ENCODE results near the gene U2AF1L4.

U2AF1L4 gene

DNA sequence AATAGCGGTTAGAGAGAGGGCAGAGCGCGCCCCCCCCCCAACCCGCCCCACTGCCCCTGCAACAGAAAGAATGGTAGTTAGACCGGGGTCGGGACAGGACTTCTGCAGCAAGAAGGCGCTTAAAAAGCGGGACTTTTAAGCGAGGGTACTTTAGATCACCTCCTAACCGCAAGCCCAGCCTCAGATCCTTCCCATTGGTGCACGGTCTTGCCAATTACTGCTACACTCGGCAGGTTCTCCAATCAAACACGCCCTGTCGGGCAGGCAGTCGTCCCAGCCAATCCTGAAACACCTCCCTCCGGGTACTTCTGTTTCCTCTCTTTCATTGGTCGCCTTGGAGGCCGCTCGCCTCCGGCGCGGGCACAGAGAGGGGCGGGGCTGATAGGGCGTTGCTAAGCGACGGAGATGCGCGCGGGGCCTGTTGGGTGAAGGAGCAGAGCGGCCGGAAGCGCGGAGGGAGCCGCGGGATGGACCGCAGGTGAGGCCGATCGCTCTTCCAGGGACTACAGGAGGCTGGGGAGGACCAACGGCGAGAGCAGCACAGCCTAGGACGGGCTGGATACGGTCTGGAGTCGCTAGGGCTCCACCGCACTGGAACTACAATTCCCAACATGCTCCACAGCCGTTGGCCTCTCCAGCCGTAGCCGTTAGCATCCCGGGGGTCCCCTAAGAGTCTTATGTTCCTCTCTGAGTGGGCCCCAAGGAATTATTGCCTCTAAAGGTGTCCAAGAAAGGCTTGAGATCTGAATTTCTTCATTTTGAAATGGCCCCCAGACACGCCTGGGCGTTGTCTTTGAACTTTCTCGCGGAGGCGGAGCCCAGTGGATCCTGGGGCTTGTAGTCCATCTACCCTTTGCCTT, 12.8 kb upstream of the U2AF1L4 start, which contains the start of gene PROSER3:
TSS of gene PROSER3 (plus strand) at position 428 of the 860 bp plus-strand sequence. CDS start at position 468, 40 bp downstream.
- Mint-ChIP-seq H3K4me1 (ENCODE audit: low read depth) (peaks cover 20% of the 10 kb centered on the region), H3K36me3 (ENCODE audit: low read depth) (peaks cover 23% of the 10 kb centered on the region), H3K4me3 (peak within 1 kb of the TSS; percentile 86), H3K9me3 (no peaks in the 10 kb centered on the region), H3K27me3 (ENCODE audit: low read depth) (no peaks in the 10 kb centered on the region), H3K27ac (peak within 1 kb of the TSS; percentile 92)
- DNase-seq (ENCODE audit: low spot score), result peak; percentile 99

- peak overlapping the region; percentile 92 for H3K27ac Mint-ChIP-seq
- H3K36me3 Mint-ChIP-seq (ENCODE audit: low read depth), result peaks cover 22% of the 10 kb centered on the region
- H3K27me3 Mint-ChIP-seq (ENCODE audit: low read depth), result no peaks in the 10 kb centered on the region
- peaks cover 20% of the 10 kb centered on the region for H3K4me1 Mint-ChIP-seq (ENCODE audit: low read depth)
- H3K9me3 Mint-ChIP-seq, result no peaks in the 10 kb centered on the region
- DNase-seq (ENCODE audit: low spot score), result peak; percentile 47
- peak overlapping the region; percentile 86 for H3K4me3 Mint-ChIP-seq
Measured at GRCh38 chr19:35757231-35757748, 12.1 kb upstream of the U2AF1L4 start.

- Mint-ChIP-seq H3K36me3 (ENCODE audit: low read depth) (peaks cover 17% of the 10 kb centered on the region), H3K4me1 (ENCODE audit: low read depth) (peaks cover 20% of the 10 kb centered on the region), H3K4me3 (peak within 1 kb of the TSS; percentile 86), H3K27me3 (ENCODE audit: low read depth) (no peaks in the 10 kb centered on the region), H3K9me3 (no peaks in the 10 kb centered on the region), H3K27ac (peak within 1 kb of the TSS; percentile 92)
- no peak for DNase-seq (ENCODE audit: low spot score)
Measured at GRCh38 chr19:35756377-35757230, 11.4 kb upstream of the U2AF1L4 start, which contains the start of gene HSPB6. TSS of gene HSPB6 (minus strand) at chr19:35757029. CDS start at chr19:35757008, 21 bp downstream.

DNA sequence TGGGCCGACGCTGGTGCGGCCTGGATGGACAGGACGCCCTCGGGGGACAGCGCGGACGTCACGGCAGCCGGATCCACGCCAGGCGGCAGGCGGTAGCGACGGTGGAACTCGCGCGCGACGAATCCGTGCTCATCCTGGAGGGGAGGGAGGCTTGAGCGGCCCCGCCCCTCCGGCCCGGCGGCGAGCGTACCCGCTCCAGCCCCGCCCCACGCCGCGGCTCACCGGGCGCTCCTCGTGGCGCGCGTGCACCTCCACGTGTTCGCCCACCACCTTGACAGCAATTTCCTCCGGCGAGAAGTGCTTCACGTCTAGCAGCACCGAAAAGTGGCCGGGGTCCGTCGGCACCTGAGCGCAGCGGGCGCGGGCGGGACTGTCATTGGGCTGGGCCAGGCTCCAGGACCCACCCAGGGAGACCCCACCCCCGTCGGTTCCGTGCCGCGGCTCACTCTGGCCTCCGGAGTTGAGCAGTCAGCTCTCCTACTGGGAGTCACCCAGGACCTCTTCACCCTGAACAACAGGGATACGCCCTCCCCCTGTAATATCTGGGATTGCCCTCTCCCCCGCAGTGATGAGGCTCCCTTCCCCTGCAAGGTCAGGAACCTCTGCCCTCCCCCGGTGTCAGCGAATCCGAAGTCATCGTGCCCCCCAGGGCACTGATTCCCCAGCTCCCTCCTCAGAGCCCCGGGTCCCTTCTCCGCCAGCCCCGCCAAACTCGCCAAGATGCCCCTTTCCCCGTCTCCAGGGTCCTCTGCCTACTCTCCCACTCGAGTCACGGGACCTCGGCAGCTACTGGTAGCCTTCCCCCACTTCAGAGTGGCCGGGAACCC, 10.5 kb upstream of the U2AF1L4 start:
- peaks cover 17% of the 10 kb centered on the region for H3K36me3 Mint-ChIP-seq (ENCODE audit: low read depth)
- peak overlapping the region; percentile 76 for H3K27ac Mint-ChIP-seq
- H3K9me3 Mint-ChIP-seq, result no peaks in the 10 kb centered on the region
- peak overlapping the region; percentile 60 for H3K4me3 Mint-ChIP-seq
- peak; percentile 48 for DNase-seq (ENCODE audit: low spot score)
- H3K4me1 Mint-ChIP-seq (ENCODE audit: low read depth), result peaks cover 20% of the 10 kb centered on the region
- H3K27me3 Mint-ChIP-seq (ENCODE audit: low read depth), result no peaks in the 10 kb centered on the region

DNA sequence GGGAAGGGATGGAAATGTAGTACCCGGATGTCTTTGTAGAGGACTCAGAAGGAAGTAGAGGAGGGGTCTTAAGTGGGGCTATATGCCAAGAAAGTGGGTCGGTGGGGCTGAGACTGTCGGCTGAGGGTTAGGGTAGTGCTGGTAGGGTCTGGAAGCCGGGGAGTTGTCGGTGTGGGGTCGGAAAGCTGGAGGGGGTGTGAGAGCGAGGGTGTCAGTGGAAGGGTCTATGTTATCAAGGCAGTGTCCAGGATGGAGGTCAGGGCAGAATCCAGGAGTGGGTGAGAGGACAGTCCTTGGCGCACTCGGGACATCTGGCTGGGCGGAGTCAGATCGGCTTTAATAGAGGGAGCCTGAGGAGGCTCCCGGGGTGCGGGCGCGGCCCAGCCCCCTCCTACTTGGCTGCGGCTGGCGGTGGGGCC, 9.9 kb upstream of the U2AF1L4 start:
- Mint-ChIP-seq H3K4me1 (ENCODE audit: low read depth) (peaks cover 21% of the 10 kb centered on the region), H3K36me3 (ENCODE audit: low read depth) (peaks cover 15% of the 10 kb centered on the region), H3K27me3 (ENCODE audit: low read depth) (no peaks in the 10 kb centered on the region), H3K9me3 (no peaks in the 10 kb centered on the region), H3K27ac (no peak overlapping the region), H3K4me3 (no peak overlapping the region)
- no peak for DNase-seq (ENCODE audit: low spot score)

- H3K4me3 Mint-ChIP-seq, result peak overlapping the region; percentile 23
- peaks cover 13% of the 10 kb centered on the region for H3K36me3 Mint-ChIP-seq (ENCODE audit: low read depth)
- H3K9me3 Mint-ChIP-seq, result no peaks in the 10 kb centered on the region
- no peaks in the 10 kb centered on the region for H3K27me3 Mint-ChIP-seq (ENCODE audit: low read depth)
- no peak for DNase-seq (ENCODE audit: low spot score)
- H3K4me1 Mint-ChIP-seq (ENCODE audit: low read depth), result peaks cover 23% of the 10 kb centered on the region
- no peak overlapping the region for H3K27ac Mint-ChIP-seq
Measured at GRCh38 chr19:35754370-35755130, 9.3 kb upstream of the U2AF1L4 start.

DNA sequence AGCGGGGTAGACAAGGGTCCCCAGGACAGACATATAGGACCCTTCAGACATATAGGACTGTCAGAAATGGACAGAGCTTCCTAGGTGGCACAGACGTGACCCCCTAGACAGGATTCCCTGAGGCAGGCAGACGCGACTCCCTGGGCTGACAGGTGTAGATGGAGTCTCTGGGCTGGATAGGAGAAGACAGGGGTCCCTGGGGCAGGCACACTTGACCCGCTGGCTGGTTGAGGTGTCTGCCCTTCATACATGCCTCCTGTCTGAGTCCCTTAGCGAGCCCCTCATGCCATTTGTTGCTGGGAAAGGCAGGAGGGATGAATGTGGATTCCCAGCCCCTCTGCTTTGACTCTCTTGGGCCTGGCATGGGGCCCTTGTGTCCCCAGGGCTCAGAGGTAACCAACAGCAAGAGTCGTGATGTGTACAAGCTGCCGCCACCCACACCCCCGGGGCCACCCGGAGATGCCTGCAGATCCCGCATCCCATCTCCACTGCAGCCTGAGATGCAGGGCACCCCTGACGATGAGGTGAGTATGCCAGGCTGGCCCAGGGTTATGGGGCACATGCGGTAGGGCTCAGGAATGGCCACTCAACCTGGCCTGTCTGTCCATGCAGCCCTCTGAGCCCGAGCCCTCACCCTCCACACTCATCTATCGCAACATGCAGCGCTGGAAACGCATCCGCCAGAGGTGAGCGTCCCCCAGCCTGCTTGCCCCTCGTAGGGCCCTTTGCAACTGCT, 8.6 kb upstream of the U2AF1L4 start:
- Mint-ChIP-seq H3K4me3 (no peak overlapping the region), H3K27ac (no peak overlapping the region), H3K4me1 (ENCODE audit: low read depth) (peaks cover 19% of the 10 kb centered on the region), H3K27me3 (ENCODE audit: low read depth) (no peaks in the 10 kb centered on the region), H3K36me3 (ENCODE audit: low read depth) (peaks cover 8% of the 10 kb centered on the region), H3K9me3 (no peaks in the 10 kb centered on the region)
- DNase-seq (ENCODE audit: low spot score), result no peak

GRCh38 chr19:35752746-35753350, 7.6 kb upstream of the U2AF1L4 start:
- Mint-ChIP-seq H3K4me1 (ENCODE audit: low read depth) (peaks cover 20% of the 10 kb centered on the region), H3K36me3 (ENCODE audit: low read depth) (peaks cover 11% of the 10 kb centered on the region), H3K27ac (no peak overlapping the region), H3K27me3 (ENCODE audit: low read depth) (no peaks in the 10 kb centered on the region), H3K9me3 (no peaks in the 10 kb centered on the region), H3K4me3 (no peak overlapping the region)
- DNase-seq (ENCODE audit: low spot score), result no peak

- H3K4me3 Mint-ChIP-seq, result no peak overlapping the region
- peaks cover 12% of the 10 kb centered on the region for H3K36me3 Mint-ChIP-seq (ENCODE audit: low read depth)
Measured at GRCh38 chr19:35751839-35752745, 6.9 kb upstream of the U2AF1L4 start.

GRCh38 chr19:35750167-35750566, 4.9 kb upstream of the U2AF1L4 start:
- H3K4me1 Mint-ChIP-seq (ENCODE audit: low read depth), result peaks cover 24% of the 10 kb centered on the region
- no peaks in the 10 kb centered on the region for H3K9me3 Mint-ChIP-seq
- no peak overlapping the region for H3K27ac Mint-ChIP-seq
- peaks cover 14% of the 10 kb centered on the region for H3K36me3 Mint-ChIP-seq (ENCODE audit: low read depth)
- peak overlapping the region; percentile 43 for H3K4me3 Mint-ChIP-seq
- H3K27me3 Mint-ChIP-seq (ENCODE audit: low read depth), result no peaks in the 10 kb centered on the region
- DNase-seq (ENCODE audit: low spot score), result no peak

More at GRCh38 chr19:35751839-35752745, 6.9 kb upstream of the U2AF1L4 start:
- Mint-ChIP-seq H3K9me3 (no peaks in the 10 kb centered on the region), H3K4me1 (ENCODE audit: low read depth) (peaks cover 23% of the 10 kb centered on the region), H3K27me3 (ENCODE audit: low read depth) (no peaks in the 10 kb centered on the region), H3K27ac (no peak overlapping the region)
- DNase-seq (ENCODE audit: low spot score), result no peak

All from T-helper 2 cell treated with Interferon-gamma antibody and Interleukin-4, amounts not matched to agents 5 μg/mL and 100 μg/mL, for 36 hours (primary cell).